Activated CD4-positive, alpha-beta memory T cell treated with anti-CD3 and anti-CD28 coated beads, Interleukin-2, amount 10 ng/mL, durations not matched to agents 7 days and 5 days (primary cell): ENCODE results near the gene KCNA4. TPM values are rescaled to one million over a fixed set of nuclear protein-coding genes. Genes with fewer than 3 reads are reported as not detected.
"Not testable (repeated sequence)": the region's sequence is repeated elsewhere in the genome, so short reads cannot be mapped to it uniquely, and the experiment has no call there.

ENCODE experiments used
- CTCF ChIA-PET: fragments of 350-600 bp; sonication (Branson Sonifier 250); formaldehyde crosslinking; loops from one replicate; lab custom pipeline; 2021; ENCODE audit warnings: antibody characterized with exemption, inconsistent platforms; lab: Charles Lee
- POLR2A ChIA-PET: fragments of 350-600 bp; sonication (Branson Sonifier 250); formaldehyde crosslinking; loops from one replicate; lab custom pipeline; 2021; ENCODE audit warnings: antibody characterized with exemption; lab: Charles Lee
- DNase-seq: peaks from one replicate; pipeline ENCODE4 v3.0.0-alpha.2; 2020
- H3K27ac Mint-ChIP-seq: one replicate; pipeline ENCODE4 v1.8.0; 2021; ENCODE audit warnings: mild to moderate bottlenecking, mixed read lengths
- H3K27me3 Mint-ChIP-seq: one replicate; pipeline ENCODE4 v1.8.0; 2021; ENCODE audit warnings: mixed read lengths
- H3K36me3 Mint-ChIP-seq: one replicate; pipeline ENCODE4 v1.8.0; 2021; ENCODE audit warnings: low read depth, mixed read lengths
- H3K4me1 Mint-ChIP-seq: one replicate; pipeline ENCODE4 v1.8.0; 2021; ENCODE audit warnings: mixed read lengths
- H3K4me3 Mint-ChIP-seq: one replicate; pipeline ENCODE4 v1.8.0; 2021; ENCODE audit warnings: mild to moderate bottlenecking, mixed read lengths
- H3K9me3 Mint-ChIP-seq: one replicate; pipeline ENCODE4 v1.8.0; 2021; ENCODE audit warnings: mixed read lengths
- total RNA-seq, 2 experiments: library from RNA; stranded (reverse); gene quantifications; one replicate each; pipeline ENCODE4 v1.2.3, GENCODE V29; 2021

Gene KCNA4
- total RNA-seq = not detected

- H3K36me3 Mint-ChIP-seq = no peaks in the 10 kb centered on the region
- H3K4me1 Mint-ChIP-seq = no peaks in the 10 kb centered on the region
- H3K27ac Mint-ChIP-seq = no peak within 1 kb of the TSS
- H3K9me3 Mint-ChIP-seq = no peaks in the 10 kb centered on the region
- POLR2A ChIA-PET = no interaction called here
- H3K4me3 Mint-ChIP-seq = no peak within 1 kb of the TSS
- CTCF ChIA-PET = no interaction called here
- H3K27me3 Mint-ChIP-seq = peaks cover 23% of the 10 kb centered on the region
- no peak for DNase-seq
Measured at GRCh38 chr11:30016588-30017363, at the start of gene KCNA4. Gene KCNA4 (minus strand): TSS chr11:30017030. CDS start chr11:30012678, 4,352 bp downstream.

DNA sequence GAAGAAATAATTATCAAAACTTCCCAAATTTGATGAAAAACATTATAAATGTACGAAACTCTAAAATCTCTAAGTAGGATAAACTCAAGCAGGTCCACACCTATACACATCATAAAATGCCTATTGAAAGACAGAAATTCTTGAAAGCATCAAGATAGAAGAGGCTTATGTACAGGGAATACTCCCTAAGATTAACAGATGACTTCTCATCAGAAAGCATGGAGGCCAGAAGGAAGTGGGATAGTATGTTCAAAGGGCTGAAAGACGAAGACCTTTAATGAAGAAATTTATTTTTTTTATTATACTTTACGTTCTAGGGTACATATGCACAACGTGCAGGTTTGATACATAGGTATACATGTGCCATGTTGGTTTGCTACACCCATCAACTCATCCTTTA is 45.3 kb upstream of the KCNA4 start:
- Mint-ChIP-seq H3K9me3 (peaks cover 21% of the 10 kb centered on the region), H3K27ac (no peak overlapping the region), H3K4me3 (no peak overlapping the region), H3K36me3 (no peaks in the 10 kb centered on the region), H3K4me1 (no peaks in the 10 kb centered on the region), H3K27me3 (no peaks in the 10 kb centered on the region)
- ChIA-PET CTCF (no interaction called here), POLR2A (no interaction called here)
- no peak for DNase-seq

DNA sequence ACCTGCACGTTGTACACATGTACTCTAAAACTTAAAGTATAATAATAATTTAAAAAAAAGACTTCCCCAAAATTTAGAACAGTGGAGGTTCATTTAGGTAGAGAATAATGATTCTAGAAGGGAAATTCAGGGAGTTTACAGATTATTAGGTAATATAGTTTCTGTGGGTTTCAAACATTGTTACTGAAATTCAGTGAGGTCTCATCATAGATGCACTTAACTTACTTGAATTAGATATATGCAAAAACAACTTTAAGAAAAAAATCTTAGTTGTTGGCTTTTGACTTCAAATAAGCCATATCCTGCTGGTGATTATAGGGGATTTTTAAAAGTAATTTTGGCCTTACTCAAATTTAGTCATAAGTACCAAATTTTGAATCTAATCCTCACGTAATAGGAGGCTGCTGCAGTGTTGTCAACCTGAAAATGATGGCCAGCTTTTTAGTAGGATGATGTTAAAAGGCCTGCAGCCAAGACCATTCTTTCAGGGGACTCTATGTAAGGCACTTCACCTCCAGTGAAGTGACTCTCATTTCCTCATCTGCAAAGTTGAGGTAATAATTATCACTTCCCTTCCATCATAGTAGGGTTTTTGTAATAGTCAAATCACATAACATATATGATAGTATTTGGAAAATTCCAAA is 42.5 kb upstream of the KCNA4 start:
- Mint-ChIP-seq H3K27ac (no peak overlapping the region), H3K4me1 (no peaks in the 10 kb centered on the region), H3K36me3 (no peaks in the 10 kb centered on the region), H3K4me3 (no peak overlapping the region), H3K27me3 (no peaks in the 10 kb centered on the region), H3K9me3 (peaks cover 14% of the 10 kb centered on the region)
- ChIA-PET CTCF (no interaction called here), POLR2A (no interaction called here)
- no peak for DNase-seq

GRCh38 chr11:30049214-30049613 is 32.4 kb upstream of the KCNA4 start:
- H3K9me3 Mint-ChIP-seq = peaks cover 3% of the 10 kb centered on the region
- no peaks in the 10 kb centered on the region for H3K27me3 Mint-ChIP-seq
- DNase-seq = no peak
- no peak overlapping the region for H3K4me3 Mint-ChIP-seq
- POLR2A ChIA-PET = no interaction called here
- CTCF ChIA-PET = no interaction called here
- no peak overlapping the region for H3K27ac Mint-ChIP-seq
- no peaks in the 10 kb centered on the region for H3K4me1 Mint-ChIP-seq
- no peaks in the 10 kb centered on the region for H3K36me3 Mint-ChIP-seq

- no peak overlapping the region for H3K27ac Mint-ChIP-seq
- H3K4me3 Mint-ChIP-seq = no peak overlapping the region
- no peak for DNase-seq
- no peaks in the 10 kb centered on the region for H3K36me3 Mint-ChIP-seq
- ChIA-PET CTCF (no interaction called here), POLR2A (no interaction called here)
- H3K9me3 Mint-ChIP-seq = peaks cover 6% of the 10 kb centered on the region
- H3K4me1 Mint-ChIP-seq = no peaks in the 10 kb centered on the region
- no peaks in the 10 kb centered on the region for H3K27me3 Mint-ChIP-seq
Measured at GRCh38 chr11:30046578-30046945, 29.7 kb upstream of the KCNA4 start.

DNA sequence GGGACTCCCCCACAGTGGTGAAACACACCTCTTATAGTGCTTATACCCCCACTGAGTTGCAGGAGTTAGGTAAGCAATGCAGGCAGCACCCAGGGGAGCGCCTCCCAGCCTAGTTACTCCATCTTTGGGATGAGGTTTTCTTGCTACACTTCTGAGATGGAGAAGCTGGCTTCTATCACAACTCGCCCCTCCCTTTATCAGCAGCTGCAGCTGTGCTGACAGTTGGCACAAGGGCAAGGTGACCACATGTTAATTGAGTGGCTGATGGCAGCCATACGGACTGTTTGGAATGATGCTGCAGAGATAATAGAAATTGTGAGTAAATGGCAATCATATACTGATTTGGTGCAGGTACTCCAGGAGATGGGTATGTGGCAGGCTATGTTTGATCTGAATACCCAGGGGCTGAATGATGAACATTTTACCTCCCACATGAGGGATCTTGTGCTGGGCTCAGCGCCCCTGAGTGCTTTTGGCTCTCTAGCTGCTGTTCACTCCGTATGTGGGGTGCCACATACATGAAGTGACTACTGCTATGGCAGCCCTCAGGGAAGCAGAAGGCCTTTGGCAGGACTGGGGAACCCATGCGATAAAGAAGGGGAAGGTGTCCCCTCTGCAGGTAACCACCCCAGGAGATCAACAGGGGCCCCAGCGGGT is 29.2 kb upstream of the KCNA4 start:
- H3K9me3 Mint-ChIP-seq = peaks cover 6% of the 10 kb centered on the region
- no peaks in the 10 kb centered on the region for H3K4me1 Mint-ChIP-seq
- no peaks in the 10 kb centered on the region for H3K27me3 Mint-ChIP-seq
- H3K4me3 Mint-ChIP-seq = no peak overlapping the region
- no peaks in the 10 kb centered on the region for H3K36me3 Mint-ChIP-seq
- ChIA-PET CTCF (no interaction called here), POLR2A (no interaction called here)
- DNase-seq = no peak
- no peak overlapping the region for H3K27ac Mint-ChIP-seq

- H3K4me3 Mint-ChIP-seq = no peak overlapping the region
- no peaks in the 10 kb centered on the region for H3K4me1 Mint-ChIP-seq
- ChIA-PET CTCF (no interaction called here), POLR2A (no interaction called here)
- no peaks in the 10 kb centered on the region for H3K27me3 Mint-ChIP-seq
- no peaks in the 10 kb centered on the region for H3K36me3 Mint-ChIP-seq
- no peak overlapping the region for H3K27ac Mint-ChIP-seq
- H3K9me3 Mint-ChIP-seq = peaks cover 6% of the 10 kb centered on the region
- DNase-seq = no peak
Measured at GRCh38 chr11:30045144-30045543, 28.3 kb upstream of the KCNA4 start.

- DNase-seq = no peak
- peaks cover 9% of the 10 kb centered on the region for H3K9me3 Mint-ChIP-seq
- no peaks in the 10 kb centered on the region for H3K27me3 Mint-ChIP-seq
- no peak overlapping the region for H3K4me3 Mint-ChIP-seq
- POLR2A ChIA-PET = no interaction called here
- no peaks in the 10 kb centered on the region for H3K36me3 Mint-ChIP-seq
- H3K27ac Mint-ChIP-seq = no peak overlapping the region
- H3K4me1 Mint-ChIP-seq = no peaks in the 10 kb centered on the region
- CTCF ChIA-PET = no interaction called here
Measured at GRCh38 chr11:30041171-30041570, 24.3 kb upstream of the KCNA4 start.

DNA sequence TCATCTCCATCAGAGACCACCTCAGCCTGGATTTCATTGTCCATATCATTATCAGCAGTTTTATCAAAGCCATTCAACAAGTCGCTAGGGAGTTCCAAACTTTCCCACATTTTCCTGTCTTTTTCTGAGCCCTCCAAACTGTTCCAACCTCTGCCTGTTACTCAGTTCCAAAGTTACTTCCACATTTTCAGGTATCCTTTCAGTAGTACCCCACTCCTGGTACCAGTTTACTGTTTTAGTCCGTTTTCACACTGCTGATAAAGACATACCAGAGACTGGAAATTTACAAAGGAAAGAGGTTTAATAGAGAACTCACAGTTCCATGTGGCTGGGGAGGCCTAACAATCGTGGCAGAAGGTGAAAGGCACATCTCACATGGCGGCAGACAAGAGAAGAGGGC is 17.9 kb upstream of the KCNA4 start:
- CTCF ChIA-PET, DNase-seq, H3K27me3 Mint-ChIP-seq, H3K9me3 Mint-ChIP-seq, H3K36me3 Mint-ChIP-seq, POLR2A ChIA-PET, H3K27ac Mint-ChIP-seq, H3K4me1 Mint-ChIP-seq, H3K4me3 Mint-ChIP-seq: not testable (repeated sequence)

DNA sequence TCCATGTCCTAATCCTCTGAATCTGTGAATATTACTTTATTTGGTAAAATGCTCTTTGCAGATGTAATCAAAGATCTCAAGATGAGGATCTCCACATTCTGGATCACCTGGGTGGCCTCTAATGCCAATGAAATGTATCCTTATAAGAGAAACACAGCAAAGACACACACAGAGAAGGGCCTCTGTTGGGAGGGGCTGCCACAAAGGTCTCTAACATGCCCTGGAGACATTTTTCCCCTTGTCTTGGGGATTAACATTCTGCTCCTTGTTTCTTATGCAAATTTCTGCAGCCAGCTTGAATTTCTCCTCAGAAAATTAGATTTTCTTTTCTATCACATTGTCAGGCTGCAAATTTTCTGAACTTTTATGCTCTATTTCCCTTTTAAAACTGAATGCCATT is 17.3 kb upstream of the KCNA4 start:
- H3K27ac Mint-ChIP-seq, H3K4me3 Mint-ChIP-seq, H3K4me1 Mint-ChIP-seq, H3K9me3 Mint-ChIP-seq, POLR2A ChIA-PET, CTCF ChIA-PET, H3K36me3 Mint-ChIP-seq, H3K27me3 Mint-ChIP-seq, DNase-seq: not testable (repeated sequence)

- Mint-ChIP-seq H3K4me1 (no peaks in the 10 kb centered on the region), H3K4me3 (no peak overlapping the region), H3K27me3 (no peaks in the 10 kb centered on the region), H3K9me3 (no peaks in the 10 kb centered on the region), H3K36me3 (no peaks in the 10 kb centered on the region), H3K27ac (no peak overlapping the region)
- no peak for DNase-seq
- ChIA-PET POLR2A (no interaction called here), CTCF (no interaction called here)
Measured at GRCh38 chr11:30025396-30026139, 8.7 kb upstream of the KCNA4 start.

- Mint-ChIP-seq H3K9me3 (no peaks in the 10 kb centered on the region), H3K4me3 (no peak overlapping the region), H3K4me1 (no peaks in the 10 kb centered on the region), H3K36me3 (no peaks in the 10 kb centered on the region), H3K27ac (no peak overlapping the region), H3K27me3 (peaks cover 12% of the 10 kb centered on the region)
- POLR2A ChIA-PET = no interaction called here
- no peak for DNase-seq
- CTCF ChIA-PET = no interaction called here
Measured at GRCh38 chr11:30023074-30023473, 6.2 kb upstream of the KCNA4 start.

DNA sequence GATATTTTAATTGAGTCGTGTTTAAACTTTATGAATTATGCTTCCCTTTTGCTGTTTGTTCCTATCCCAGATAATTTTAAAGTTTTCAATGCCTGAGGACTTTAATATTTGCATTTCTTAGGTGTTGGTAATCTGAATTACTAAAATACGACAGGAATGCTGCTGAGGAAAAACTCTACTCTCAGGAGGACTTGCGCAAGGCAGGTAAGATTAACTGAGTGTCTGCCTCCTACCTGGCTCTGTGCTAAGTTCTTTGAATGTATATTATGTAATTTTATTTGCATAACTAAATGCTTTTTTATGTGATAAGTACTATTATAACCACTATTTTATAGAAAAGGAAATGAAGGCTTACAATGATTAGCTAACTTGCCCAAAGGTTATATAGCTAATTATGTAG is 2.7 kb upstream of the KCNA4 start:
- Mint-ChIP-seq H3K4me1 (no peaks in the 10 kb centered on the region), H3K36me3 (no peaks in the 10 kb centered on the region), H3K9me3 (no peaks in the 10 kb centered on the region), H3K27me3 (peaks cover 23% of the 10 kb centered on the region), H3K4me3 (no peak overlapping the region), H3K27ac (no peak overlapping the region)
- DNase-seq = no peak
- CTCF ChIA-PET = no interaction called here
- POLR2A ChIA-PET = no interaction called here
